Lower lobe of right lung (tissue), 2 donors: ENCODE data around the gene CREG2. TPM values are rescaled to one million over a fixed set of nuclear protein-coding genes. Genes with fewer than 3 reads are reported as not detected.

Experiments
- ATAC-seq, 2 donors: fragments of 200-7000 bp; cut with Tn5 transposase; one replicate each; pipeline ENCODE4 v1.9.1; 2020 to 2022; ENCODE audit warnings: mild to moderate bottlenecking in 2 of 2, moderate library complexity in 2 of 2
- DNase-seq: peaks from one replicate; pipeline ENCODE4 v3.0.0-alpha.2; 2020
- H3K27ac ChIP-seq: fragments of 200-600 bp; one replicate; pipeline ENCODE4 v1.8.0; 2022
- H3K27me3 ChIP-seq: fragments of 200-600 bp; one replicate; pipeline ENCODE4 v1.8.0; 2022; ENCODE audit warnings: low read depth
- H3K36me3 ChIP-seq: fragments of 200-600 bp; one replicate; pipeline ENCODE4 v1.8.0; 2022; ENCODE audit warnings: mild to moderate bottlenecking
- H3K4me1 ChIP-seq: fragments of 200-600 bp; one replicate; pipeline ENCODE4 v1.8.0; 2022
- H3K4me3 ChIP-seq: fragments of 200-600 bp; one replicate; pipeline ENCODE4 v1.8.0; 2022; ENCODE audit warnings: mild to moderate bottlenecking
- H3K9me3 ChIP-seq: fragments of 200-600 bp; one replicate; pipeline ENCODE4 v1.8.0; 2022
- CTCF ChIP-seq: fragments of 200-600 bp; IDR thresholded peaks from one replicate; pipeline ENCODE4 v1.8.0; 2022; ENCODE audit warnings: antibody characterized with exemption, mild to moderate bottlenecking
- intact Hi-C: fragments of 100-400 bp; cut with DNase I; formaldehyde crosslinking; loops from one replicate; pipeline ENCODE4 v1.11.0; 2022
- total RNA-seq: library from RNA; stranded (reverse); fragmentation: NEBNext Ultra II Directional; extraction: Animal tissue kit (Norgen Biotek cat#: 25700); gene quantifications from one replicate; pipeline ENCODE4 v1.2.1, GENCODE V29; 2021
- donor health status: DM: no; HTN: yes; CAD: no; lungs with severe emphysema.

Gene CREG2
- total RNA-seq, 1 donor from 2014 or later = not detected

- Histone ChIP-seq H3K4me1 (no peaks in the 10 kb centered on the region), H3K27ac (no peak overlapping the region), H3K9me3 (no peaks in the 10 kb centered on the region), H3K27me3 (peaks cover 6% of the 10 kb centered on the region), H3K4me3 (no peak overlapping the region), H3K36me3 (no peaks in the 10 kb centered on the region)
- TF ChIP-seq CTCF = no peak
- DNase-seq (no peak), ATAC-seq (no peak)
- intact Hi-C loops = no loop called here
These were observed 11.0 kb upstream of the CREG2 start for GRCh38 chr2:101398116-101398821.

- no peak overlapping the region for H3K4me3 ChIP-seq
- no peak overlapping the region for H3K27ac ChIP-seq
- ATAC-seq = no peak
- no peak for DNase-seq
- H3K36me3 ChIP-seq = no peaks in the 10 kb centered on the region
- H3K4me1 ChIP-seq = no peaks in the 10 kb centered on the region
- TF ChIP-seq CTCF = no peak
- H3K27me3 ChIP-seq = peaks cover 6% of the 10 kb centered on the region
- H3K9me3 ChIP-seq = no peaks in the 10 kb centered on the region
- intact Hi-C loops = no loop called here
These were observed 9.0 kb upstream of the CREG2 start for GRCh38 chr2:101396316-101396717.

GRCh38 chr2:101395545-101396315, 8.4 kb upstream of the CREG2 start:
- Histone ChIP-seq H3K36me3 (no peaks in the 10 kb centered on the region), H3K4me3 (no peak overlapping the region), H3K27me3 (peaks cover 6% of the 10 kb centered on the region), H3K27ac (no peak overlapping the region), H3K9me3 (no peaks in the 10 kb centered on the region), H3K4me1 (no peaks in the 10 kb centered on the region)
- DNase-seq (no peak), ATAC-seq (no peak)
- intact Hi-C loops = no loop called here
- no peak for TF ChIP-seq CTCF

GRCh38 chr2:101388232-101388631, 929 bp upstream of the CREG2 start:
- H3K4me1 ChIP-seq = peaks cover 16% of the 10 kb centered on the region
- no peaks in the 10 kb centered on the region for H3K9me3 ChIP-seq
- H3K4me3 ChIP-seq = no peak overlapping the region
- TF ChIP-seq CTCF = no peak
- peaks cover 58% of the 10 kb centered on the region for H3K27me3 ChIP-seq
- intact Hi-C loops = no loop called here
- DNase-seq (no peak), ATAC-seq (no peak)
- H3K36me3 ChIP-seq = no peaks in the 10 kb centered on the region
- no peak overlapping the region for H3K27ac ChIP-seq

GRCh38 chr2:101386599-101387150, 628 bp downstream of the CREG2 start:
- H3K27ac ChIP-seq = no peak overlapping the region
- TF ChIP-seq CTCF = no peak
- intact Hi-C loops = no loop called here
- peak overlapping the region; percentile 47 for H3K4me3 ChIP-seq
- DNase-seq = no peak
- ATAC-seq = peak; percentile 55 to 74
- no peaks in the 10 kb centered on the region for H3K36me3 ChIP-seq
- no peaks in the 10 kb centered on the region for H3K9me3 ChIP-seq
- H3K27me3 ChIP-seq = peaks cover 58% of the 10 kb centered on the region
- peaks cover 16% of the 10 kb centered on the region for H3K4me1 ChIP-seq
